DND-41 (cell line): ENCODE measurements around the gene CFAP299.
"Not testable (repeated sequence)": the region's sequence is repeated elsewhere in the genome, so short reads cannot be mapped to it uniquely, and the experiment has no call there.

Experiments
- CTCF ChIP-seq: IDR thresholded peaks from 2 replicates; pipeline ENCODE4 v1.5.1; 2012; ENCODE audit warnings: borderline replicate concordance, low read length, moderate library complexity, mild to moderate bottlenecking; ENCODE audit not compliant: poor library complexity, severe bottlenecking; ENCODE audit errors: extremely low read depth
- EZH2 ChIP-seq: IDR thresholded peaks from 3 replicates; pipeline ENCODE4 v1.6.1; 2012; ENCODE audit warnings: borderline replicate concordance, low read depth, mild to moderate bottlenecking, moderate library complexity, low read length, inconsistent platforms; ENCODE audit not compliant: severe bottlenecking

- not testable (repeated sequence) for TF ChIP-seq EZH2, CTCF
These were observed 19.7 kb upstream of the CFAP299 start for GRCh38 chr4:80315848-80316247.
